Naive thymus-derived CD8-positive, alpha-beta T cell (primary cell): ENCODE results near the gene PDE9A. TPM values are rescaled to one million over a fixed set of nuclear protein-coding genes. Genes with fewer than 3 reads are reported as not detected.
"Not testable (repeated sequence)": the region's sequence is repeated elsewhere in the genome, so short reads cannot be mapped to it uniquely, and the experiment has no call there.

Source experiments
- ATAC-seq, 2 donors: fragments of 150-1000 bp; cut with Tn5 transposase in 1 of 2; sonication (Bioruptor Pico), chemical (Tn5 transposase) in 1 of 2; 1 replicate in 1 of 2; 2 replicates in 1 of 2; pipeline ENCODE4 v1.10.0; 2021; ENCODE audit warnings: mild to moderate bottlenecking in 2 of 2, moderate library complexity in 2 of 2
- POLR2A ChIA-PET: fragments of 350-600 bp; sonication (Branson Sonifier 250); formaldehyde crosslinking; loops from one replicate; lab custom pipeline; 2021; ENCODE audit warnings: antibody characterized with exemption; lab: Charles Lee
- DNase-seq, 10 donors: peaks; one replicate each; pipeline versions ENCODE4 v3.0.0 to v3.0.0-alpha.2; 2020 to 2022
- H3K27ac Mint-ChIP-seq, 10 donors: one replicate each; pipeline ENCODE4 v1.8.0; 2020 to 2022; ENCODE audit warnings: mild to moderate bottlenecking in 10 of 10, mixed read lengths in 10 of 10, moderate library complexity in 4 of 10, inconsistent platforms in 1 of 10
- H3K27me3 Mint-ChIP-seq, 5 donors: one replicate each; pipeline ENCODE4 v1.8.0; 2021 to 2022; ENCODE audit warnings: mixed read lengths in 5 of 5
- H3K36me3 Mint-ChIP-seq, 3 donors: one replicate each; pipeline ENCODE4 v1.8.0; 2020 to 2022; ENCODE audit warnings: mixed read lengths in 3 of 3, mild to moderate bottlenecking in 2 of 3, inconsistent platforms in 1 of 3
- H3K4me1 Mint-ChIP-seq, 4 donors: one replicate each; pipeline ENCODE4 v1.8.0; 2021 to 2022; ENCODE audit warnings: mixed read lengths in 4 of 4
- H3K4me3 Mint-ChIP-seq, 10 donors: one replicate each; pipeline ENCODE4 v1.8.0; 2020 to 2022; ENCODE audit warnings: mild to moderate bottlenecking in 10 of 10, mixed read lengths in 10 of 10, moderate library complexity in 6 of 10, inconsistent platforms in 1 of 10
- H3K9me3 Mint-ChIP-seq, 9 donors: one replicate each; pipeline ENCODE4 v1.8.0; 2020 to 2022; ENCODE audit warnings: mixed read lengths in 9 of 9, mild to moderate bottlenecking in 3 of 9, inconsistent platforms in 1 of 9, moderate library complexity in 1 of 9
- polyA plus RNA-seq, 3 donors: library from polyadenylated mRNA; unstranded; fragments of 300-500 nt; fragmentation: Illumina TruSeq; gene quantifications; one replicate each; pipeline ENCODE4 v1.2.3, GENCODE V29; 2021
- total RNA-seq, 8 experiments: library from RNA in 2 of 8; stranded (reverse) in 2 of 8; gene quantifications; one replicate each; pipeline ENCODE4 v1.2.3 and lab custom pipeline; 2021 to 2026

The PDE9A gene
- total RNA-seq (10 to 100 TPM; 15.7 to 17.1 TPM), polyA plus RNA-seq (1 to 10 TPM; 3.6 to 5.1 (median 4.8) TPM), total RNA-seq (lab: John Stamatoyannopoulos, UW) (2.5 to 40.4 (median 14.6) reads per million in 6 experiments)

GRCh38 chr21:42653231-42654061 is at the start of gene PDE9A:
TSS of gene PDE9A (plus strand) at chr21:42653621. CDS start at chr21:42653815, 194 bp downstream.
- Mint-ChIP-seq H3K27me3 (peaks cover 0 to 11% (median 0%) of the 10 kb centered on the region in 5 donors), H3K4me3 (peak within 1 kb of the TSS; percentile 71 to 91 (median 84)), H3K4me1 (peaks cover 23 to 36% (median 31%) of the 10 kb centered on the region in 4 donors), H3K36me3 (no peaks in the 10 kb centered on the region), H3K27ac (peak within 1 kb of the TSS; percentile 55 to 94 (median 86)), H3K9me3 (no peaks in the 10 kb centered on the region)
- POLR2A ChIA-PET, result interaction anchor here (0.7 to 3.4 kb wide), 7 partner anchors 19 to 179 kb away, joined by 3 to 29 read pairs (median 9); no protein-coding TSS in a partner anchor
- DNase-seq (peak in 8 of 10 donors; percentile 19 to 62 (median 46)), ATAC-seq (peak; percentile 61 to 70)

- POLR2A ChIA-PET, result no interaction called here
- ATAC-seq (no peak), DNase-seq (no peak)
- Mint-ChIP-seq H3K4me3 (no peak overlapping the region), H3K9me3 (peaks cover 6 to 31% (median 15%) of the 10 kb centered on the region in 9 donors), H3K27me3 (no peaks in the 10 kb centered on the region), H3K4me1 (peaks cover 0 to 12% (median 7%) of the 10 kb centered on the region in 4 donors), H3K36me3 (peaks cover 0 to 4% (median 0%) of the 10 kb centered on the region in 3 donors), H3K27ac (no peak overlapping the region)
Measured at GRCh38 chr21:42607102-42607501, 46.3 kb upstream of the PDE9A start.

- peaks cover 0 to 12% (median 7%) of the 10 kb centered on the region in 4 donors for H3K4me1 Mint-ChIP-seq
- no peak overlapping the region for H3K4me3 Mint-ChIP-seq
- H3K27me3 Mint-ChIP-seq, result no peaks in the 10 kb centered on the region
- peak overlapping the region in 1 of 10 donors; percentile 70 for H3K27ac Mint-ChIP-seq
- peaks cover 6 to 35% (median 16%) of the 10 kb centered on the region in 9 donors for H3K9me3 Mint-ChIP-seq
- POLR2A ChIA-PET, result interaction anchor here (0.6 kb wide), 1 partner anchor 146 kb away, joined by 3 read pairs; no protein-coding TSS in a partner anchor
- H3K36me3 Mint-ChIP-seq, result peaks cover 0 to 4% (median 3%) of the 10 kb centered on the region in 3 donors
- ATAC-seq (no peak), DNase-seq (no peak)
Measured at GRCh38 chr21:42607525-42608102, 45.8 kb upstream of the PDE9A start.

- ATAC-seq (no peak), DNase-seq (no peak)
- Mint-ChIP-seq H3K9me3 (peaks cover 6 to 36% (median 17%) of the 10 kb centered on the region in 9 donors), H3K4me3 (no peak overlapping the region), H3K27ac (peak overlapping the region in 1 of 10 donors; percentile 56), H3K4me1 (peaks cover 3 to 12% (median 7%) of the 10 kb centered on the region in 4 donors), H3K27me3 (no peaks in the 10 kb centered on the region), H3K36me3 (peaks cover 0 to 5% (median 2%) of the 10 kb centered on the region in 3 donors)
- POLR2A ChIA-PET, result interaction anchor here (0.6 kb wide), 2 partner anchors 26 to 145 kb away, joined by 3 read pairs; no protein-coding TSS in a partner anchor
Measured at GRCh38 chr21:42608446-42608845, 45.0 kb upstream of the PDE9A start.

- Mint-ChIP-seq H3K27ac (peak overlapping the region in 3 of 10 donors; percentile 13 to 69 (median 47)), H3K27me3 (no peaks in the 10 kb centered on the region), H3K4me1 (peaks cover 6 to 12% (median 8%) of the 10 kb centered on the region in 4 donors), H3K4me3 (peak overlapping the region in 1 of 10 donors; percentile 32), H3K36me3 (peaks cover 0 to 5% (median 2%) of the 10 kb centered on the region in 3 donors), H3K9me3 (peaks cover 0 to 31% (median 17%) of the 10 kb centered on the region in 9 donors)
- peak; percentile 21 to 77 for ATAC-seq
- peak in 6 of 10 donors; percentile 19 to 63 (median 42) for DNase-seq
- POLR2A ChIA-PET, result no interaction called here
Measured at GRCh38 chr21:42609811-42610210, 43.6 kb upstream of the PDE9A start.

- peaks cover 6 to 12% (median 9%) of the 10 kb centered on the region in 4 donors for H3K4me1 Mint-ChIP-seq
- ATAC-seq (no peak), DNase-seq (no peak)
- POLR2A ChIA-PET, result no interaction called here
- H3K4me3 Mint-ChIP-seq, result no peak overlapping the region
- no peak overlapping the region for H3K27ac Mint-ChIP-seq
- H3K36me3 Mint-ChIP-seq, result peaks cover 0 to 5% (median 2%) of the 10 kb centered on the region in 3 donors
- H3K27me3 Mint-ChIP-seq, result no peaks in the 10 kb centered on the region
- peaks cover 0 to 17% (median 5%) of the 10 kb centered on the region in 9 donors for H3K9me3 Mint-ChIP-seq
Measured at GRCh38 chr21:42611852-42612251, 41.6 kb upstream of the PDE9A start.

GRCh38 chr21:42612390-42612789 is 41.0 kb upstream of the PDE9A start:
- ATAC-seq (no peak), DNase-seq (no peak)
- POLR2A ChIA-PET, result no interaction called here
- Mint-ChIP-seq H3K36me3 (peaks cover 0 to 5% (median 2%) of the 10 kb centered on the region in 3 donors), H3K9me3 (peaks cover 0 to 17% (median 5%) of the 10 kb centered on the region in 9 donors), H3K27ac (no peak overlapping the region), H3K4me1 (peaks cover 6 to 12% (median 9%) of the 10 kb centered on the region in 4 donors), H3K27me3 (no peaks in the 10 kb centered on the region), H3K4me3 (no peak overlapping the region)

GRCh38 chr21:42613756-42614155 is 39.7 kb upstream of the PDE9A start:
- no peak for DNase-seq
- Mint-ChIP-seq H3K4me3 (no peak overlapping the region), H3K36me3 (peaks cover 0 to 5% (median 2%) of the 10 kb centered on the region in 3 donors), H3K27me3 (no peaks in the 10 kb centered on the region), H3K9me3 (peaks cover 0 to 17% (median 5%) of the 10 kb centered on the region in 9 donors), H3K27ac (peak overlapping the region in 2 of 10 donors; percentile 7 to 60), H3K4me1 (peaks cover 6 to 12% (median 9%) of the 10 kb centered on the region in 4 donors)
- POLR2A ChIA-PET, result interaction anchor here (1.4 kb wide), 1 partner anchor 133 kb away, joined by 9 read pairs; no protein-coding TSS in a partner anchor
- ATAC-seq, result no peak

- Mint-ChIP-seq H3K9me3 (peaks cover 0 to 13% (median 5%) of the 10 kb centered on the region in 9 donors), H3K36me3 (peaks cover 0 to 5% (median 2%) of the 10 kb centered on the region in 3 donors), H3K27me3 (peaks cover 0 to 2% (median 0%) of the 10 kb centered on the region in 5 donors), H3K4me1 (peaks cover 6 to 12% (median 9%) of the 10 kb centered on the region in 4 donors), H3K4me3 (no peak overlapping the region), H3K27ac (peak overlapping the region in 1 of 10 donors; percentile 84)
- POLR2A ChIA-PET, result interaction anchor here (0.5 to 1.4 kb wide), 4 partner anchors 133 to 279 kb away, joined by 3 to 9 read pairs (median 4); partner anchors contain the start of gene NDUFV3
- peak; percentile 63 to 70 for ATAC-seq
- DNase-seq, result peak in 7 of 10 donors; percentile 30 to 65 (median 47)
Measured at GRCh38 chr21:42614396-42614795, 39.0 kb upstream of the PDE9A start.

GRCh38 chr21:42614811-42615351 is 38.5 kb upstream of the PDE9A start:
- DNase-seq (peak in 9 of 10 donors; percentile 17 to 69 (median 50)), ATAC-seq (peak; percentile 72 to 76)
- H3K36me3 Mint-ChIP-seq, result peaks cover 0 to 5% (median 2%) of the 10 kb centered on the region in 3 donors
- no peak overlapping the region for H3K27ac Mint-ChIP-seq
- H3K27me3 Mint-ChIP-seq, result peaks cover 0 to 3% (median 0%) of the 10 kb centered on the region in 5 donors
- POLR2A ChIA-PET, result interaction anchor here (0.5 to 1.4 kb wide), 4 partner anchors 132 to 279 kb away, joined by 3 to 9 read pairs (median 4); partner anchors contain the start of gene NDUFV3
- H3K4me1 Mint-ChIP-seq, result peaks cover 3 to 9% (median 6%) of the 10 kb centered on the region in 4 donors
- peaks cover 0 to 9% (median 4%) of the 10 kb centered on the region in 9 donors for H3K9me3 Mint-ChIP-seq
- no peak overlapping the region for H3K4me3 Mint-ChIP-seq

GRCh38 chr21:42615377-42615776 is 38.0 kb upstream of the PDE9A start:
- POLR2A ChIA-PET, result interaction anchor here (1.4 kb wide), 1 partner anchor 132 kb away, joined by 9 read pairs; no protein-coding TSS in a partner anchor
- ATAC-seq, H3K36me3 Mint-ChIP-seq, H3K9me3 Mint-ChIP-seq, H3K4me1 Mint-ChIP-seq, H3K4me3 Mint-ChIP-seq, H3K27ac Mint-ChIP-seq, H3K27me3 Mint-ChIP-seq: not testable (repeated sequence)
- DNase-seq, result peak in 1 of 10 donors; percentile 5
